SK-N-SH (cell line): ENCODE results near the gene CDK4. TPM values are rescaled to one million over a fixed set of nuclear protein-coding genes. Genes with fewer than 3 reads are reported as not detected.

ENCODE experiments used
- CTCF ChIA-PET: fragments of 300-600, 350-600 bp; formaldehyde crosslinking; extraction: SDS; loops from one replicate; lab custom pipeline; 2021; lab: Yijun Ruan, JAX
- POLR2A ChIA-PET: fragments of 350-600 bp; sonication (Branson Sonifier 250); formaldehyde crosslinking; extraction: SDS; loops from one replicate; lab custom pipeline; 2020; ENCODE audit warnings: antibody characterized with exemption, inconsistent platforms; lab: Yijun Ruan, JAX
- DNase-seq: peaks from one replicate; pipeline ENCODE4 v3.0.0; 2012
- H2AFZ ChIP-seq: fragments of 200-600 bp; sonication (generic); 2 replicates; pipeline ENCODE4 v1.8.1; 2016; ENCODE audit warnings: antibody characterized with exemption, mild to moderate bottlenecking, low read depth
- H3F3A ChIP-seq: fragments of 200-600 bp; sonication (generic); replicated peaks from 2 replicates; pipeline ENCODE3; 2016; ENCODE audit warnings: antibody characterized with exemption, mild to moderate bottlenecking; ENCODE audit not compliant: insufficient read depth
- H3K27ac ChIP-seq, 2 experiments: fragments of 200-500 bp in 1 of 2; fragments of 200-600 bp in 1 of 2; sonication (Bioruptor generic) in 1 of 2; sonication (generic), shearing (Covaris generic) in 1 of 2; 2 replicates each; pipeline versions ENCODE4 v1.5.1 to v1.6.1; 2014 to 2016; ENCODE audit warnings: low read depth in 2 of 2, inconsistent platforms in 1 of 2, low read length in 1 of 2, mild to moderate bottlenecking in 1 of 2, mixed read lengths in 1 of 2
- H3K27me3 ChIP-seq: fragments of 200-600 bp; sonication (generic), shearing (Covaris generic); 2 replicates; pipeline ENCODE4 v1.6.1; 2016; ENCODE audit warnings: mixed run types; ENCODE audit not compliant: insufficient read depth
- H3K36me3 ChIP-seq, 2 experiments: fragments of 200-500 bp in 1 of 2; fragments of 200-600 bp in 1 of 2; sonication (Bioruptor generic) in 1 of 2; sonication (generic) in 1 of 2; replicated peaks in 1 of 2; 2 replicates each; pipeline versions ENCODE3 to v1.5.1; 2014 to 2016; ENCODE audit warnings: low read length in 1 of 2, mild to moderate bottlenecking in 1 of 2; ENCODE audit not compliant: insufficient read depth in 2 of 2, control insufficient read depth in 1 of 2
- H3K4me1 ChIP-seq, 2 experiments: fragments of 200-500 bp in 1 of 2; fragments of 200-600 bp in 1 of 2; sonication (Bioruptor generic) in 1 of 2; sonication (generic), shearing (Covaris generic) in 1 of 2; 2 replicates each; pipeline versions ENCODE4 v1.5.1 to v1.6.1; 2014 to 2016; ENCODE audit warnings: low read depth in 1 of 2, low read length in 1 of 2, mixed run types in 1 of 2; ENCODE audit not compliant: insufficient read depth in 2 of 2, control insufficient read depth in 1 of 2
- H3K4me2 ChIP-seq: fragments of 200-600 bp; sonication (generic), shearing (Covaris generic); 2 replicates; pipeline ENCODE4 v1.6.1; 2017; ENCODE audit warnings: mixed run types
- H3K4me3 ChIP-seq, 2 experiments: fragments of 200-500 bp in 1 of 2; fragments of 200-600 bp in 1 of 2; sonication (Bioruptor generic) in 1 of 2; sonication (generic), shearing (Covaris generic) in 1 of 2; 2 replicates each; pipeline versions ENCODE4 v1.5.1 to v1.8.1; 2014 to 2016; ENCODE audit warnings: low read depth in 2 of 2, inconsistent platforms in 1 of 2, low read length in 1 of 2, mild to moderate bottlenecking in 1 of 2, mixed read lengths in 1 of 2, moderate library complexity in 1 of 2
- H3K79me2 ChIP-seq: fragments of 200-600 bp; sonication (generic); 2 replicates; pipeline ENCODE4 v1.8.1; 2017; ENCODE audit warnings: mild to moderate bottlenecking; ENCODE audit not compliant: insufficient read depth
- H3K9ac ChIP-seq: fragments of 200-600 bp; sonication (generic); 2 replicates; pipeline ENCODE4 v1.6.1; 2017; ENCODE audit warnings: mixed run types
- H3K9me2 ChIP-seq: fragments of 200-600 bp; sonication (generic); 2 replicates; pipeline ENCODE4 v1.6.1; 2017; ENCODE audit warnings: mixed run types
- H3K9me3 ChIP-seq: fragments of 200-600 bp; sonication (generic); 2 replicates; pipeline ENCODE4 v1.6.1; 2017; ENCODE audit warnings: mixed run types, mild to moderate bottlenecking, moderate library complexity
- H4K20me1 ChIP-seq: fragments of 200-600 bp; sonication (generic); 2 replicates; pipeline ENCODE4 v1.6.1; 2017; ENCODE audit warnings: mild to moderate bottlenecking, mixed run types; ENCODE audit not compliant: insufficient read depth
- CHD2 ChIP-seq: fragments of 150-350 bp; IDR thresholded peaks from 2 replicates; pipeline ENCODE4 v1.6.1; 2018; ENCODE audit warnings: low read length; ENCODE audit not compliant: partially characterized antibody
- EP300 ChIP-seq, 2 experiments: IDR thresholded peaks; 2 replicates each; pipeline versions ENCODE4 v1.4.0 to v1.6.1; 2012; ENCODE audit warnings: borderline replicate concordance in 1 of 2, low read depth in 1 of 2, low read length in 1 of 2
- EZH2phosphoT487 ChIP-seq: fragments of 200-600 bp; sonication (generic); IDR thresholded peaks from 2 replicates; pipeline ENCODE4 v1.6.1; 2017; ENCODE audit warnings: low read depth, mixed run types, mild to moderate bottlenecking, antibody characterized with exemption, moderate library complexity, borderline replicate concordance
- FOSL2 ChIP-seq: IDR thresholded peaks from 2 replicates; pipeline ENCODE4 v1.4.0; 2012; ENCODE audit warnings: low read depth, mild to moderate bottlenecking, moderate library complexity, borderline replicate concordance
- FOXJ3 ChIP-seq: sonication (generic); formaldehyde crosslinking; IDR thresholded peaks from 2 replicates; pipeline ENCODE4 v1.5.1; 2020; ENCODE audit warnings: mild to moderate bottlenecking, missing genetic modification reagents
- JUND ChIP-seq: IDR thresholded peaks from 2 replicates; pipeline ENCODE4 v1.4.0; 2012
- MEF2A ChIP-seq: IDR thresholded peaks from 2 replicates; pipeline ENCODE4 v1.4.0; 2012; ENCODE audit warnings: low read depth, borderline replicate concordance
- MXI1 ChIP-seq: IDR thresholded peaks from 2 replicates; pipeline ENCODE4 v1.6.1; 2012; ENCODE audit warnings: mild to moderate bottlenecking, low read depth, low read length, improper control_type of control experiment
- NFIC ChIP-seq: IDR thresholded peaks from 2 replicates; pipeline ENCODE4 v1.4.0; 2012; ENCODE audit warnings: borderline replicate concordance
- RAD21 ChIP-seq: IDR thresholded peaks from 2 replicates; pipeline ENCODE4 v1.6.1; 2012; ENCODE audit warnings: mild to moderate bottlenecking, low read length
- REST ChIP-seq: IDR thresholded peaks from 2 replicates; pipeline ENCODE4 v1.6.1; 2012; ENCODE audit warnings: mild to moderate bottlenecking, low read depth, low read length, moderate library complexity
- RFX5 ChIP-seq: IDR thresholded peaks from 2 replicates; pipeline ENCODE4 v1.6.1; 2012; ENCODE audit warnings: mild to moderate bottlenecking, improper control_type of control experiment, low read length
- RXRA ChIP-seq: IDR thresholded peaks from 2 replicates; pipeline ENCODE4 v1.4.0; 2012; ENCODE audit warnings: low read depth, mild to moderate bottlenecking, borderline replicate concordance
- TCF12 ChIP-seq: IDR thresholded peaks from 2 replicates; pipeline ENCODE4 v1.4.0; 2012
- WGBS: methylation state at CpG from one replicate; pipeline ENCODE4 v1.1.6; 2017; ENCODE audit warnings: low lambda C conversion rate; 5-methylcytosine and 5-hydroxymethylcytosine counted together
- polyA plus RNA-seq, 3 experiments: library from polyadenylated mRNA; depleted of rRNA; stranded (reverse); fragments of >200 nt; gene quantifications; 2 replicates each; pipeline ENCODE4 v1.2.3, GENCODE V29; 2012
- TF ChIP-seq, protein P1 (sequence below): IDR thresholded peaks from 2 replicates; pipeline ENCODE4; 2012
- TF ChIP-seq, protein P2 (sequence below): fragments of 150-350 bp; IDR thresholded peaks from 2 replicates; pipeline ENCODE4 v1.6.1; 2016; ENCODE audit warnings: mild to moderate bottlenecking, low read depth, low read length

The CDK4 gene
- polyA plus RNA-seq, 1 of the 3 experiments (the other 2 are of a cell fraction), result 324 TPM

GRCh38 chr12:57781244-57781643, 29.1 kb upstream of the CDK4 start:
- H3K4me1 ChIP-seq, result peaks cover 0 to 5% of the 10 kb centered on the region in 2 experiments; a peak in 1 of 4 replicates
- ChIA-PET POLR2A (interaction anchor here (1.2 kb wide), 1 partner anchor 9 kb away, joined by 4 read pairs; the partner anchor contains the start of genes EEF1AKMT3 and METTL1), CTCF (interaction anchor here (0.9 to 1.3 kb wide), 4 partner anchors 9 to 34 kb away, joined by 3 to 5 read pairs (median 4); partner anchors contain the start of genes EEF1AKMT3 and METTL1)
- TF ChIP-seq RFX5, result no peak
- no peak for TF ChIP-seq FOSL2
- TF ChIP-seq JUND, result no peak
- TF ChIP-seq MEF2A, result no peak
- TF ChIP-seq, protein P1, sequence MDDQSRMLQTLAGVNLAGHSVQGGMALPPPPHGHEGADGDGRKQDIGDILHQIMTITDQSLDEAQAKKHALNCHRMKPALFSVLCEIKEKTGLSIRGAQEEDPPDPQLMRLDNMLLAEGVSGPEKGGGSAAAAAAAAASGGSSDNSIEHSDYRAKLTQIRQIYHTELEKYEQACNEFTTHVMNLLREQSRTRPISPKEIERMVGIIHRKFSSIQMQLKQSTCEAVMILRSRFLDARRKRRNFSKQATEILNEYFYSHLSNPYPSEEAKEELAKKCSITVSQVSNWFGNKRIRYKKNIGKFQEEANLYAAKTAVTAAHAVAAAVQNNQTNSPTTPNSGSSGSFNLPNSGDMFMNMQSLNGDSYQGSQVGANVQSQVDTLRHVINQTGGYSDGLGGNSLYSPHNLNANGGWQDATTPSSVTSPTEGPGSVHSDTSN, result no peak
- TF ChIP-seq CHD2, result no peak
- no peak for TF ChIP-seq TCF12
- TF ChIP-seq, protein P2, sequence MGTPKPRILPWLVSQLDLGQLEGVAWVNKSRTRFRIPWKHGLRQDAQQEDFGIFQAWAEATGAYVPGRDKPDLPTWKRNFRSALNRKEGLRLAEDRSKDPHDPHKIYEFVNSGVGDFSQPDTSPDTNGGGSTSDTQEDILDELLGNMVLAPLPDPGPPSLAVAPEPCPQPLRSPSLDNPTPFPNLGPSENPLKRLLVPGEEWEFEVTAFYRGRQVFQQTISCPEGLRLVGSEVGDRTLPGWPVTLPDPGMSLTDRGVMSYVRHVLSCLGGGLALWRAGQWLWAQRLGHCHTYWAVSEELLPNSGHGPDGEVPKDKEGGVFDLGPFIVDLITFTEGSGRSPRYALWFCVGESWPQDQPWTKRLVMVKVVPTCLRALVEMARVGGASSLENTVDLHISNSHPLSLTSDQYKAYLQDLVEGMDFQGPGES, result no peak
- no peak for TF ChIP-seq REST
- TF ChIP-seq MXI1, result no peak
- TF ChIP-seq RXRA, result no peak
- no peak for TF ChIP-seq FOXJ3 (CRISPR knock-in tag)
- no peak for TF ChIP-seq EP300 (IDR thresholded peaks at IDR 0.05; ENCODE audit: borderline replicate concordance in 1 of 2, low read depth in 1 of 2, low read length in 1 of 2)
- no peak for TF ChIP-seq RAD21
- no peak for TF ChIP-seq NFIC
- TF ChIP-seq EZH2phosphoT487, result no peak
- peaks cover 28% of the 10 kb centered on the region for H3K79me2 ChIP-seq
- no peaks in the 10 kb centered on the region for H3K9me2 ChIP-seq
- 89% methylated on average over 3 of the region's 3 CpGs for WGBS
- no peak overlapping the region for H2AFZ ChIP-seq
- no peaks in the 10 kb centered on the region for H3K9me3 ChIP-seq
- DNase-seq, result no peak
- H3K36me3 ChIP-seq, result peaks cover 12 to 21% of the 10 kb centered on the region in 2 experiments
- H3F3A ChIP-seq, result peaks cover 18% of the 10 kb centered on the region
- no peaks in the 10 kb centered on the region for H3K27me3 ChIP-seq
- no peak overlapping the region for H3K27ac ChIP-seq
- H3K9ac ChIP-seq, result no peak overlapping the region
- H4K20me1 ChIP-seq, result no peaks in the 10 kb centered on the region
- no peak overlapping the region for H3K4me2 ChIP-seq
- no peak overlapping the region for H3K4me3 ChIP-seq
